GM06990 (cell line): ENCODE results near the gene ADAM23.

Experiments used
- DNase-seq: peaks from one replicate; pipeline ENCODE4 v3.0.0-alpha.2; 2011; ENCODE audit not compliant: insufficient read length; ENCODE audit errors: extremely low read depth
- H3K27me3 ChIP-seq: replicated peaks from 2 replicates; pipeline ENCODE4 v1.6.0; 2011; ENCODE audit warnings: low read length; ENCODE audit not compliant: control insufficient read depth, insufficient read depth
- H3K36me3 ChIP-seq: 2 replicates; pipeline ENCODE4 v1.5.1; 2011; ENCODE audit warnings: low read length; ENCODE audit not compliant: control insufficient read depth, insufficient read depth
- H3K4me3 ChIP-seq: replicated peaks from 2 replicates; pipeline ENCODE4 v1.5.1; 2011; ENCODE audit warnings: low read depth, mild to moderate bottlenecking, control low read depth, low read length
- TF ChIP-seq, protein P1 (sequence below): IDR thresholded peaks from 2 replicates; pipeline ENCODE4 v1.5.1; 2011; ENCODE audit warnings: low read length, control low read depth, mild to moderate bottlenecking, inconsistent platforms; ENCODE audit not compliant: insufficient read depth, poor library complexity, severe bottlenecking

The ADAM23 gene

DNA sequence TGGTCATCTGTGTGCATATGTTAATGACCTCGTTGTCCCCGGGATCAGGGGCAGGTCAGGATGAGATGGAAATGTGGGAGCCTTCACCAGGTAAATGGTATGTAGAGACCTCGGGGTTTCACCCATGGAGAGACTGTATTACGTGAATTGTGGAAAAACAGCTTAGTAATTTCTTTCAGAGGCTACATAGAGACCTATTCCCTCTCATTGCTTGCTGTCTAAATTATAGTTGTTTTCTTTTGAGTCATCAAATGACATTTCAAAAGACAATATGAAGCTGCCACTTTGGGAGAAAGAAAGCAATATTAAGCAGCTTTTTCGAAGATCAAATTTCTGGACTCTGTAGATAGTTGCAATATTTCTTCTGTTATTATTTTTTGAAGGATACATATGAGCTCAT is 20.4 kb downstream of the ADAM23 start:
- no peak overlapping the region; the same call in 1 of the 2 replicates for H3K4me3 ChIP-seq
- no peaks in the 10 kb centered on the region; the same call in 1 of the 2 replicates for H3K36me3 ChIP-seq
- peak; percentile 58 for DNase-seq
- TF ChIP-seq, protein P1, sequence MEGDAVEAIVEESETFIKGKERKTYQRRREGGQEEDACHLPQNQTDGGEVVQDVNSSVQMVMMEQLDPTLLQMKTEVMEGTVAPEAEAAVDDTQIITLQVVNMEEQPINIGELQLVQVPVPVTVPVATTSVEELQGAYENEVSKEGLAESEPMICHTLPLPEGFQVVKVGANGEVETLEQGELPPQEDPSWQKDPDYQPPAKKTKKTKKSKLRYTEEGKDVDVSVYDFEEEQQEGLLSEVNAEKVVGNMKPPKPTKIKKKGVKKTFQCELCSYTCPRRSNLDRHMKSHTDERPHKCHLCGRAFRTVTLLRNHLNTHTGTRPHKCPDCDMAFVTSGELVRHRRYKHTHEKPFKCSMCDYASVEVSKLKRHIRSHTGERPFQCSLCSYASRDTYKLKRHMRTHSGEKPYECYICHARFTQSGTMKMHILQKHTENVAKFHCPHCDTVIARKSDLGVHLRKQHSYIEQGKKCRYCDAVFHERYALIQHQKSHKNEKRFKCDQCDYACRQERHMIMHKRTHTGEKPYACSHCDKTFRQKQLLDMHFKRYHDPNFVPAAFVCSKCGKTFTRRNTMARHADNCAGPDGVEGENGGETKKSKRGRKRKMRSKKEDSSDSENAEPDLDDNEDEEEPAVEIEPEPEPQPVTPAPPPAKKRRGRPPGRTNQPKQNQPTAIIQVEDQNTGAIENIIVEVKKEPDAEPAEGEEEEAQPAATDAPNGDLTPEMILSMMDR, result no peak
- H3K27me3 ChIP-seq, result no peaks in the 10 kb centered on the region

DNA sequence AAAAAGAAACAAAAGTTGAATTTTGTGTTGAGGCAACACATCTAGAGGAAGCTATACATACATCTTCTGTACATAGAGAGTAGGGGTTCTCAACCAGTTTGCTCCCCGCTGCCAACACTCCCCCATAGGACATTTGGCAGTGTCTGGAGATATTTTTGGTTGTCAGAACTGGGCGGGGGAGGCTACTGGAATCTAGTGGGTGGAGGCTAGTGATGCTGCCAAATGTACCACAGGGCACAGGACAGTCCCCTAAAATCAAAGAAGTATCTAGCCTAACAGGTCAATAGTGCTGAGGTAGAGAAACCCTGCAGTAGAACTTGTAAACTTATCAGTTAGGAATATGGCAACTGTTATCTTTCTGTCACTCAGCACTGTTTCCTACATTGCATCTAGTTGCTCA is 21.3 kb downstream of the ADAM23 start:
- TF ChIP-seq, protein P1, result no peak
- Histone ChIP-seq H3K4me3 (no peak overlapping the region), H3K36me3 (no peaks in the 10 kb centered on the region; the same call in 1 of the 2 replicates), H3K27me3 (no peaks in the 10 kb centered on the region)
- DNase-seq, result no peak

DNA sequence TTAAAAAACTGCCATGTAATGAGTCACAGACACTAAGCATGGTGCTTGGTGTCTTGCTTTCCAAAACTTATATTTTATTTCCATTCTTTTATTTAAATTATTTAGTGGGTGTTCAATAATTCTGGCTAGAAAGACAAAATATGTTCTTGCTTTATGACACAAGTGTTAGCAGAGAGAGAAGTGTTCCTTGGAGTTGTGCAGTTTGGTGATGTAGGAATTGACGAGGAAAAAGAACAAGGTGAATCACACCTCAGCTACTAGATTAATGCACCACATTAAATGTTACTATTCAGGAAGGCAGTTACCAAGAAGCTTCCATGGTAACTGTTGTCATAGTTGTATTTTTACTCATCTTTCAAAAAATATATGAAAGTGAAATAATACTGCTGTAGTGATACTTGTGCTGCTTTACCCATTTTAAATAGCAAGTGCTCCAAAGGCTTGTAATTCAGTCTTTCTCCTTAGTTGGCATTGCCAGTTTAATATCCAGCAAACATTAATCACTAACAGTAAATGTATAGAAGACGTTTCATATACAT is 28.3 kb downstream of the ADAM23 start:
- H3K27me3 ChIP-seq, result no peaks in the 10 kb centered on the region
- DNase-seq, result no peak
- H3K4me3 ChIP-seq, result no peak overlapping the region
- TF ChIP-seq, protein P1, result no peak
- no peaks in the 10 kb centered on the region; the same call in 1 of the 2 replicates for H3K36me3 ChIP-seq

DNA sequence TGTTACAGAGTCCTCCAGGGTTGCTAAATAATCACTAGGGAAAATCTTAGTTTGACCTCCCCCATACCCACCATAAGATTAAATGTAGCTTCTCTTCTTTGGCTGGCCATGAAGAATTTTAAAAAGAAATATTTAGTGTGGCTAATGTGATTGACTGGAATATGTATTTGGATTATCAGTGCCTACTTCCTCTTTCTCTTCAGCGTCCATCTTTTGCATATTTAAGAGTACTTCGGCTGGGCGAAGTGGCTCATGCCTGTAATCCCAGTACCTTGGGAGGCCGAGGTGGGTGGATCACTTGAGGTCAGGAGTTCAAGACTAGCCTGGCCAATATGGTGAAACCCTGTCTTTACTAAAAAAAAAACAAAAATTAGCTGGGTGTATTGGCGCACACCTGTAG is 28.8 kb downstream of the ADAM23 start:
- Histone ChIP-seq H3K27me3 (no peaks in the 10 kb centered on the region), H3K4me3 (no peak overlapping the region), H3K36me3 (no peaks in the 10 kb centered on the region; the same call in 1 of the 2 replicates)
- no peak for DNase-seq
- TF ChIP-seq, protein P1, result no peak

DNA sequence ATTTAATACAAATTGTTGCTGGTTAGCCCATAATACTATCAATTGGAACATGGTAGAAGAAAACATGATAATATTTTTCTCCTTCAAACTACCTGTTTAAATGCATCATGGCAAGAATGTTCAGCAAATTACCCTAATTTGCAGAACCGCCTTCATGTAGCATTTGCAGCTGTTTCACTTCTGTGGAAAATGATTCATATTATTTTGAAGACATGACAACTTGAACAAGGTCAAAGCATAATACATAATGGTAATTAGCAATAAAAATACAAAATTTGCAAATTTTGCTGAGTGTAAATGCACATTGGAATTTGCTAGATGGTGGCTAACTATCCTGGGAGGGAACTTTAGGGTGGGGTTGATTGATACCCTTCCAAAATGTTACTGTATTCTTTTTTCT is 30.8 kb downstream of the ADAM23 start:
- Histone ChIP-seq H3K27me3 (no peaks in the 10 kb centered on the region), H3K36me3 (no peaks in the 10 kb centered on the region), H3K4me3 (no peak overlapping the region)
- no peak for DNase-seq
- TF ChIP-seq, protein P1, result no peak

DNA sequence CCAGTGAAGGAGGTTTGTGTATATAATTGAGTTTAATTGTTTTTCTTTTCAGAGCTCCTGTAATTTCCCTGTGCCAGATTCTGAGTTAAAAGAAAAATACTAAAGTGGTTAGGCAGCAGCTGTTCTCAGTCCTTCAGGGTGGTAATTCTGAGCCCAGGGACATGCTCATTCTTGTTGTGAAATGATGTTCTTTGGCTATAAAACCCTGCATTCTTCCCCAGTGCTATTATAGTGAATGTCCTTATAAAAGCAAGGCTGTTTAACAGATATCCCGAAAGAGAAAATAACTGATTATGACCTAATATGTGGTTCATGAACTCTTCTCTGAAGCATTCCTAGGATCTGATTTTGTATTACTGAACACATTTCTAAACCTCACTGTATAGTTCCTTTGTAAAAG is 34.0 kb downstream of the ADAM23 start:
- no peak for DNase-seq
- TF ChIP-seq, protein P1, result no peak
- H3K36me3 ChIP-seq, result no peaks in the 10 kb centered on the region
- H3K4me3 ChIP-seq, result no peak overlapping the region
- no peaks in the 10 kb centered on the region for H3K27me3 ChIP-seq
